WTC11 (cell line): ENCODE measurements around the gene TBX2.

Experiments
- CBFB ChIP-seq: sonication (generic); formaldehyde crosslinking; IDR thresholded peaks from 2 replicates; pipeline ENCODE4 v1.8.1; 2022; ENCODE audit warnings: mild to moderate bottlenecking, low read depth, missing genetic modification reagents
- TF ChIP-seq, protein P1 (sequence below): sonication (generic); formaldehyde crosslinking; IDR thresholded peaks from 2 replicates; pipeline ENCODE4 v1.8.0; 2022; ENCODE audit warnings: mild to moderate bottlenecking, missing genetic modification reagents

DNA sequence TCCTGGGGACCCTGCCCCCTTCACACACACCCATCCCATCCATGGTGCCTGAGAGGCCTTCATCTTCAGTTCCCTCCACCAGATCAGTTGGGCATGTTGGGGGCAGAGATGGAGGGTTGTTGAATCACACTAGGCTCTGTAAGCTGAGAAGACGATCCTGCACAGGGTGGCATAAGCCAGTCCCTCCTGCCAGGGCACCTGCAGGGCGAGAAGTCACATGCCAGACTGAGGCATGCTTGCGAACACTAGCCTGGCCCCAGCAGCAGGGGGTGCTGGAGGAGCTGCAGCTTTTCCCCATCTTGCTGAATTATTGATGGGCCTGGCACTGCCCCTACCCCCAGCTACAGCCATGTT is 6.1 kb upstream of the TBX2 start:
- TF ChIP-seq, protein P1, sequence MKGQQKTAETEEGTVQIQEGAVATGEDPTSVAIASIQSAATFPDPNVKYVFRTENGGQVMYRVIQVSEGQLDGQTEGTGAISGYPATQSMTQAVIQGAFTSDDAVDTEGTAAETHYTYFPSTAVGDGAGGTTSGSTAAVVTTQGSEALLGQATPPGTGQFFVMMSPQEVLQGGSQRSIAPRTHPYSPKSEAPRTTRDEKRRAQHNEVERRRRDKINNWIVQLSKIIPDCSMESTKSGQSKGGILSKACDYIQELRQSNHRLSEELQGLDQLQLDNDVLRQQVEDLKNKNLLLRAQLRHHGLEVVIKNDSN (CRISPR knock-in tag): no peak
- no peak for TF ChIP-seq CBFB (CRISPR knock-in tag)
